Measurements from ENCODE around the gene TSC1. TPM values are rescaled to one million over a fixed set of nuclear protein-coding genes. Genes with fewer than 3 reads are reported as not detected.

The TSC1 gene
- total and polyA plus RNA-seq, 7 experiments from 2014 or later: 9.9 to 98.3 (median 52.0) TPM

GRCh38 chr9:132892400-132892799, 52.0 kb downstream of the TSC1 start:
- no peaks in the 10 kb centered on the region for H3K27me3 ChIP-seq (ENCODE audit: control insufficient read depth in 2 of 2, insufficient read depth in 2 of 2, low read length in 2 of 2)
- ATAC-seq (no peak), DNase-seq (no peak)
- H3K4me3 ChIP-seq (ENCODE audit: low read length): no peak overlapping the region
- Mint-ChIP-seq H3K27me3 (no peaks in the 10 kb centered on the region), H3K4me1 (peaks cover 0 to 5% (median 3%) of the 10 kb centered on the region in 7 donors), H3K4me3 (no peak overlapping the region), H3K9me3 (no peaks in the 10 kb centered on the region), H3K27ac (peak overlapping the region in 3 of 9 donors; percentile 3 to 39 (median 12)), H3K36me3 (peaks cover 10 to 20% (median 16%) of the 10 kb centered on the region in 5 donors)
- ChIA-PET CTCF (no interaction called here), POLR2A (no interaction called here)
- H3K36me3 ChIP-seq (ENCODE audit: control insufficient read depth in 2 of 3, insufficient read depth in 3 of 3, low read length in 3 of 3): peaks cover 5 to 34% (median 10%) of the 10 kb centered on the region in 3 experiments
- H3K4me1 ChIP-seq (ENCODE audit: control insufficient read depth in 2 of 2, insufficient read depth in 2 of 2, low read length in 2 of 2): no peaks in the 10 kb centered on the region
- no peak overlapping the region for H3K27ac ChIP-seq (ENCODE audit: low read depth, low read length)
- intact Hi-C loops (cut with micrococcal nuclease): no loop called here
- H3K9me3 ChIP-seq (ENCODE audit: control insufficient read depth in 2 of 3, low read length in 3 of 3): no peaks in the 10 kb centered on the region

- H3K4me3 ChIP-seq (ENCODE audit: low read length): no peak overlapping the region
- Mint-ChIP-seq H3K36me3 (peaks cover 0 to 4% (median 0%) of the 10 kb centered on the region in 5 donors), H3K4me1 (peaks cover 0 to 5% (median 2%) of the 10 kb centered on the region in 7 donors), H3K27ac (no peak overlapping the region), H3K4me3 (no peak overlapping the region), H3K27me3 (no peaks in the 10 kb centered on the region), H3K9me3 (no peaks in the 10 kb centered on the region)
- H3K9me3 ChIP-seq (ENCODE audit: control insufficient read depth in 2 of 3, low read length in 3 of 3): no peaks in the 10 kb centered on the region
- H3K27ac ChIP-seq (ENCODE audit: low read depth, low read length): no peak overlapping the region
- ChIA-PET CTCF (no interaction called here), POLR2A (no interaction called here)
- intact Hi-C loops (cut with micrococcal nuclease): no loop called here
- no peaks in the 10 kb centered on the region for H3K27me3 ChIP-seq (ENCODE audit: control insufficient read depth in 2 of 2, insufficient read depth in 2 of 2, low read length in 2 of 2)
- ATAC-seq (no peak), DNase-seq (no peak)
- H3K36me3 ChIP-seq (ENCODE audit: control insufficient read depth in 2 of 3, insufficient read depth in 3 of 3, low read length in 3 of 3): peaks cover 0 to 3% (median 0%) of the 10 kb centered on the region in 3 experiments
- H3K4me1 ChIP-seq (ENCODE audit: control insufficient read depth in 2 of 2, insufficient read depth in 2 of 2, low read length in 2 of 2): no peaks in the 10 kb centered on the region
Measured at GRCh38 chr9:132888151-132888550, 56.3 kb downstream of the TSC1 start.

GRCh38 chr9:132887181-132888120, 57.0 kb downstream of the TSC1 start:
- no peaks in the 10 kb centered on the region for H3K27me3 Mint-ChIP-seq
- no peak for DNase-seq

GRCh38 chr9:132886334-132886725, 58.1 kb downstream of the TSC1 start:
- no peaks in the 10 kb centered on the region for H3K9me3 ChIP-seq (ENCODE audit: control insufficient read depth in 2 of 3, low read length in 3 of 3)
- peak overlapping the region in 1 of 9 donors; percentile 51 for H3K27ac Mint-ChIP-seq
- peaks cover 0 to 7% (median 4%) of the 10 kb centered on the region in 7 donors for H3K4me1 Mint-ChIP-seq
- no peaks in the 10 kb centered on the region for H3K4me1 ChIP-seq (ENCODE audit: control insufficient read depth in 2 of 2, insufficient read depth in 2 of 2, low read length in 2 of 2)
- no peak overlapping the region for H3K4me3 ChIP-seq (ENCODE audit: low read length)
- POLR2A ChIA-PET: no interaction called here
- no peak overlapping the region for H3K4me3 Mint-ChIP-seq
- intact Hi-C loops (cut with micrococcal nuclease): no loop called here
- H3K27me3 ChIP-seq (ENCODE audit: control insufficient read depth in 2 of 2, insufficient read depth in 2 of 2, low read length in 2 of 2): no peaks in the 10 kb centered on the region
- no peaks in the 10 kb centered on the region for H3K36me3 ChIP-seq (ENCODE audit: control insufficient read depth in 2 of 3, insufficient read depth in 3 of 3, low read length in 3 of 3)
- H3K36me3 Mint-ChIP-seq: peaks cover 0 to 4% (median 0%) of the 10 kb centered on the region in 5 donors
- H3K27me3 Mint-ChIP-seq: no peaks in the 10 kb centered on the region
- H3K9me3 Mint-ChIP-seq: no peaks in the 10 kb centered on the region
- DNase-seq: no peak
- no peak overlapping the region for H3K27ac ChIP-seq (ENCODE audit: low read depth, low read length)
- ATAC-seq: no peak
- CTCF ChIA-PET: no interaction called here

More at GRCh38 chr9:132887181-132888120, 57.0 kb downstream of the TSC1 start:
- H3K27ac ChIP-seq (ENCODE audit: low read depth, low read length): no peak overlapping the region
- peaks cover 0 to 7% (median 4%) of the 10 kb centered on the region in 7 donors for H3K4me1 Mint-ChIP-seq
- H3K4me3 ChIP-seq (ENCODE audit: low read length): no peak overlapping the region
- no peaks in the 10 kb centered on the region for H3K4me1 ChIP-seq (ENCODE audit: control insufficient read depth in 2 of 2, insufficient read depth in 2 of 2, low read length in 2 of 2)
- H3K4me3 Mint-ChIP-seq: no peak overlapping the region
- ATAC-seq: no peak
- ChIA-PET CTCF (no interaction called here), POLR2A (no interaction called here)
- intact Hi-C loops (cut with micrococcal nuclease): no loop called here
- no peaks in the 10 kb centered on the region for H3K9me3 ChIP-seq (ENCODE audit: control insufficient read depth in 2 of 3, low read length in 3 of 3)
- peaks cover 0 to 4% (median 0%) of the 10 kb centered on the region in 5 donors for H3K36me3 Mint-ChIP-seq
- H3K27ac Mint-ChIP-seq: peak overlapping the region in 1 of 9 donors; percentile 30
- no peaks in the 10 kb centered on the region for H3K9me3 Mint-ChIP-seq
- H3K27me3 ChIP-seq (ENCODE audit: control insufficient read depth in 2 of 2, insufficient read depth in 2 of 2, low read length in 2 of 2): no peaks in the 10 kb centered on the region
- no peaks in the 10 kb centered on the region for H3K36me3 ChIP-seq (ENCODE audit: control insufficient read depth in 2 of 3, insufficient read depth in 3 of 3, low read length in 3 of 3)

- H3K4me1 Mint-ChIP-seq: peaks cover 0 to 7% (median 4%) of the 10 kb centered on the region in 7 donors
- H3K27me3 Mint-ChIP-seq: no peaks in the 10 kb centered on the region
- Histone ChIP-seq H3K4me1 (ENCODE audit: control insufficient read depth in 2 of 2, insufficient read depth in 2 of 2, low read length in 2 of 2) (no peaks in the 10 kb centered on the region), H3K4me3 (ENCODE audit: low read length) (no peak overlapping the region), H3K27ac (ENCODE audit: low read depth, low read length) (no peak overlapping the region), H3K9me3 (ENCODE audit: control insufficient read depth in 2 of 3, low read length in 3 of 3) (no peaks in the 10 kb centered on the region), H3K36me3 (ENCODE audit: control insufficient read depth in 2 of 3, insufficient read depth in 3 of 3, low read length in 3 of 3) (no peaks in the 10 kb centered on the region), H3K27me3 (ENCODE audit: control insufficient read depth in 2 of 2, insufficient read depth in 2 of 2, low read length in 2 of 2) (no peaks in the 10 kb centered on the region)
- ATAC-seq: no peak
- H3K36me3 Mint-ChIP-seq: peaks cover 0 to 4% (median 0%) of the 10 kb centered on the region in 5 donors
- H3K4me3 Mint-ChIP-seq: no peak overlapping the region
- H3K9me3 Mint-ChIP-seq: no peaks in the 10 kb centered on the region
- intact Hi-C loops (cut with micrococcal nuclease): no loop called here
- ChIA-PET POLR2A (no interaction called here), CTCF (interaction anchor here (0.9 kb wide), 1 partner anchor 16 kb away, joined by 3 read pairs; no protein-coding TSS in a partner anchor)
- H3K27ac Mint-ChIP-seq: peak overlapping the region in 2 of 9 donors; percentile 20 to 51
- DNase-seq: no peak
Measured at GRCh38 chr9:132885720-132886333, 58.6 kb downstream of the TSC1 start.

GRCh38 chr9:132883349-132884294, 60.8 kb downstream of the TSC1 start:
- Mint-ChIP-seq H3K4me1 (peaks cover 6 to 23% (median 7%) of the 10 kb centered on the region in 7 donors), H3K36me3 (peaks cover 0 to 4% (median 0%) of the 10 kb centered on the region in 5 donors)
- no peak overlapping the region for H3K27ac ChIP-seq (ENCODE audit: low read depth, low read length)

More at GRCh38 chr9:132883349-132884294, 60.8 kb downstream of the TSC1 start:
- no peak for DNase-seq
- no peaks in the 10 kb centered on the region for H3K9me3 ChIP-seq (ENCODE audit: control insufficient read depth in 2 of 3, low read length in 3 of 3)
- no peak overlapping the region for H3K4me3 ChIP-seq (ENCODE audit: low read length)
- Mint-ChIP-seq H3K9me3 (no peaks in the 10 kb centered on the region), H3K27me3 (no peaks in the 10 kb centered on the region), H3K4me3 (no peak overlapping the region), H3K27ac (no peak overlapping the region)
- intact Hi-C loops (cut with micrococcal nuclease): no loop called here
- ChIA-PET POLR2A (no interaction called here), CTCF (no interaction called here)
- H3K27me3 ChIP-seq (ENCODE audit: control insufficient read depth in 2 of 2, insufficient read depth in 2 of 2, low read length in 2 of 2): no peaks in the 10 kb centered on the region
- ATAC-seq: no peak
- H3K4me1 ChIP-seq (ENCODE audit: control insufficient read depth in 2 of 2, insufficient read depth in 2 of 2, low read length in 2 of 2): no peaks in the 10 kb centered on the region
- H3K36me3 ChIP-seq (ENCODE audit: control insufficient read depth in 2 of 3, insufficient read depth in 3 of 3, low read length in 3 of 3): no peaks in the 10 kb centered on the region

Measured in naive thymus-derived CD4-positive, alpha-beta T cell (primary cell).